ENCODE data around the gene AMN1.

DNA sequence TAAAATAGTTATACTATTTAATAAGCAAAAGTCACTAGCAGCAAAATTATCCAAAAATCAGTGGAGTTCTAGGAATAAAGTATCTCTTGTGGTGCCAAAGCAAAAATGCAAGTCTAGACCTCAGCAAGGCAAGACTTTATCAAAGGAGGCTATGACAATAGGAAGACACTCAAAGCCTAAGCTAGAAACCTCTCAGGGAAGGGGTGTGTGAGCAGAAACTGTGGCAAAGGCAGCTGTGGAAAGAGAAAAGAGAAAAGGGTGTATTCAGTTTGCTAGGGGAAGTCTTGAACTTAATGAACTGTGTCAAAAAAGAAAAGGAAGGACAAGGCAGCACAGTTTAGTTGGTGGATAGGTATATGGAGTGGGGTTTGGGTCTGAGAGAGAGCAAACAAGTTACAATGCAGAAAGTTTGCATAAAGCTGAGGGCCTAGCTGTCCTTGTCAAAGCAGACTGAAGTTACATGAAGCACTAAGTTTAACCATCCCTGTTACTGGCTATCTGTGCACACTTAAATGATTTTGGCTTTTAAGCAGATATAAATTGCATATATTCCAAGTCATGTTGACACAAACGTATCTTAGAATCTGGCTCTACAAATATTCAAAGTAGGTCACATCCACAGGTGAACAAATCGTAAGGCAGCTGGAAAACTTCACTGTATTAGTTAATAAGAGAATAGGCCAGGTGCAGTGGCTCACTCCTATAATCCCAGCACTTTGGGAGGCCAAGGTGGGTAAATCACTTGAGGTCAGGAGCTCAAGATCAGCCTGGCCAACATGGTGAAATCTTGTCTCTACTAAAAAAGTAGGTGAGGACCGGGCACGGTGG, 31.0 kb upstream of the AMN1 start:
- TF ChIP-seq, protein P1, sequence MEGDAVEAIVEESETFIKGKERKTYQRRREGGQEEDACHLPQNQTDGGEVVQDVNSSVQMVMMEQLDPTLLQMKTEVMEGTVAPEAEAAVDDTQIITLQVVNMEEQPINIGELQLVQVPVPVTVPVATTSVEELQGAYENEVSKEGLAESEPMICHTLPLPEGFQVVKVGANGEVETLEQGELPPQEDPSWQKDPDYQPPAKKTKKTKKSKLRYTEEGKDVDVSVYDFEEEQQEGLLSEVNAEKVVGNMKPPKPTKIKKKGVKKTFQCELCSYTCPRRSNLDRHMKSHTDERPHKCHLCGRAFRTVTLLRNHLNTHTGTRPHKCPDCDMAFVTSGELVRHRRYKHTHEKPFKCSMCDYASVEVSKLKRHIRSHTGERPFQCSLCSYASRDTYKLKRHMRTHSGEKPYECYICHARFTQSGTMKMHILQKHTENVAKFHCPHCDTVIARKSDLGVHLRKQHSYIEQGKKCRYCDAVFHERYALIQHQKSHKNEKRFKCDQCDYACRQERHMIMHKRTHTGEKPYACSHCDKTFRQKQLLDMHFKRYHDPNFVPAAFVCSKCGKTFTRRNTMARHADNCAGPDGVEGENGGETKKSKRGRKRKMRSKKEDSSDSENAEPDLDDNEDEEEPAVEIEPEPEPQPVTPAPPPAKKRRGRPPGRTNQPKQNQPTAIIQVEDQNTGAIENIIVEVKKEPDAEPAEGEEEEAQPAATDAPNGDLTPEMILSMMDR (IDR thresholded peaks at IDR 0.05; ENCODE audit: low read depth, low read length, poor library complexity, severe bottlenecking) = no peak
- TF ChIP-seq EZH2phosphoT487 (IDR thresholded peaks at IDR 0.05; ENCODE audit: borderline replicate concordance, low read length) = no peak
